Measurements from ENCODE around the gene PMF1.

Gene PMF1

DNA sequence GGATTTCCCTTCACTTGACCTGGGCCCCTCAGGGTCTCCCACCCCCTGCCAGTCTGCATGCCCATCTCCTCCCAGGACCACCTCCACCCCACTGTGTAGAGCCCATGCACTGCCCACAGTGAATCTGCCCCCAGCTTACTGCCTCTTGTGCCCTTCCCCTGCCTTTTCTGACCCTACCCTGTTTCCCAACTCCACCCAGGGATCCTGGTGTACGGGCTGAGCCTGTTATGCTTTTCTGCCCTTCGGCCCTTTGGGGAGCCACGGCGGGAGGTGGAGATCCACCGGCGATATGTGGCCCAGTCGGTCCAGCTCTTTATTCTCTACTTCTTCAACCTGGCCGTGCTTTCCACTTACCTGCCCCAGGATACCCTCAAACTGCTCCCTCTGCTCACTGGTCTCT lies 73.3 kb downstream of the PMF1 start:
- TF ChIP-seq, protein P1, sequence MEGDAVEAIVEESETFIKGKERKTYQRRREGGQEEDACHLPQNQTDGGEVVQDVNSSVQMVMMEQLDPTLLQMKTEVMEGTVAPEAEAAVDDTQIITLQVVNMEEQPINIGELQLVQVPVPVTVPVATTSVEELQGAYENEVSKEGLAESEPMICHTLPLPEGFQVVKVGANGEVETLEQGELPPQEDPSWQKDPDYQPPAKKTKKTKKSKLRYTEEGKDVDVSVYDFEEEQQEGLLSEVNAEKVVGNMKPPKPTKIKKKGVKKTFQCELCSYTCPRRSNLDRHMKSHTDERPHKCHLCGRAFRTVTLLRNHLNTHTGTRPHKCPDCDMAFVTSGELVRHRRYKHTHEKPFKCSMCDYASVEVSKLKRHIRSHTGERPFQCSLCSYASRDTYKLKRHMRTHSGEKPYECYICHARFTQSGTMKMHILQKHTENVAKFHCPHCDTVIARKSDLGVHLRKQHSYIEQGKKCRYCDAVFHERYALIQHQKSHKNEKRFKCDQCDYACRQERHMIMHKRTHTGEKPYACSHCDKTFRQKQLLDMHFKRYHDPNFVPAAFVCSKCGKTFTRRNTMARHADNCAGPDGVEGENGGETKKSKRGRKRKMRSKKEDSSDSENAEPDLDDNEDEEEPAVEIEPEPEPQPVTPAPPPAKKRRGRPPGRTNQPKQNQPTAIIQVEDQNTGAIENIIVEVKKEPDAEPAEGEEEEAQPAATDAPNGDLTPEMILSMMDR (IDR thresholded peaks at IDR 0.05; ENCODE audit: low read depth, low read length, missing control alignments) = no peak
- no peak overlapping the region for H3K27ac ChIP-seq

More for the DNA sequence above, 73.3 kb downstream of the PMF1 start:
- H3K4me3 ChIP-seq (ENCODE audit: low read depth, low read length) = no peak overlapping the region
- no peaks in the 10 kb centered on the region for H3K27me3 ChIP-seq (replicated peaks)
- DNase-seq = no peak
- peaks cover 8% of the 10 kb centered on the region for H3K36me3 ChIP-seq (replicated peaks)
- in situ Hi-C loops (cut with HindIII; ENCODE audit: low pct_ligation_motif_present, low sequenced_read_pairs) = no loop called here
